ENCODE data around the gene SMURF1. TPM values are rescaled to one million over a fixed set of nuclear protein-coding genes. Genes with fewer than 3 reads are reported as not detected.
"Not testable (repeated sequence)": the region's sequence is repeated elsewhere in the genome, so short reads cannot be mapped to it uniquely, and the experiment has no call there.

SMURF1 gene
- polyA plus RNA-seq, 4 donors, result 6.3 to 14.8 (median 8.5) TPM

DNA sequence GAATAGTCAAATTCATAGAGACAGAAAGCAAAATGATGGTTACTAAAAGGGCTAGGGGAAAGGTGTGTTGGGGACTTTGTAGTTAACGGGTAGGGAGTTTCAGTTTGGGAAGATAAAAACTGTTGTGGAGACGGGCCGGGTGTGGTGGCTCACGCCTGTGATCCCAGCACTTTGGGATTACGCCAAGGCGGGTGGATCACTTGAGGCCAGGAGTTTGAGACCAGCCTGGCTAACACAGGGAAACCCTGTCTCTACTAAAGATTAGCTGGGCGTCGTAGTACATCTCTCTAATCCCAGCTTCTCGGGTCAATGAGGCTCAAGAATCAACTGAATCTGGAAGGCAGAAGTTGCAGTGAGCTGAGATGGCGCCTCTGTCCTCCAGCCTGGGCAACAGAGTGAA lies 33.3 kb upstream of the SMURF1 start:
- WGBS, 3 donors, result 40 to 72% (median 66%) methylated on average over 10 of the region's 10 CpGs
- no peak overlapping the region for H3K4me3 ChIP-seq (ENCODE audit: low read depth in 1 of 3, low read length in 3 of 3)
- no peaks in the 10 kb centered on the region for H3K27me3 ChIP-seq (ENCODE audit: control insufficient read depth in 3 of 3, insufficient read depth in 3 of 3, low read length in 3 of 3)
- DNase-seq (no peak), FAIRE-seq (no peak)
- H3K27ac ChIP-seq (ENCODE audit: low read depth in 1 of 3, low read length in 2 of 3), result no peak overlapping the region
- H3K4me1 ChIP-seq (ENCODE audit: control insufficient read depth in 3 of 3, insufficient read depth in 2 of 3, low read depth in 1 of 3, low read length in 2 of 3), result no peaks in the 10 kb centered on the region
- no peaks in the 10 kb centered on the region for H3K9me3 ChIP-seq (ENCODE audit: control insufficient read depth in 2 of 2, insufficient read depth in 1 of 2, low read depth in 1 of 2, low read length in 1 of 2)
- H3K36me3 ChIP-seq (ENCODE audit: control insufficient read depth in 3 of 3, insufficient read depth in 2 of 3, low read depth in 1 of 3, low read length in 3 of 3), result no peaks in the 10 kb centered on the region

DNA sequence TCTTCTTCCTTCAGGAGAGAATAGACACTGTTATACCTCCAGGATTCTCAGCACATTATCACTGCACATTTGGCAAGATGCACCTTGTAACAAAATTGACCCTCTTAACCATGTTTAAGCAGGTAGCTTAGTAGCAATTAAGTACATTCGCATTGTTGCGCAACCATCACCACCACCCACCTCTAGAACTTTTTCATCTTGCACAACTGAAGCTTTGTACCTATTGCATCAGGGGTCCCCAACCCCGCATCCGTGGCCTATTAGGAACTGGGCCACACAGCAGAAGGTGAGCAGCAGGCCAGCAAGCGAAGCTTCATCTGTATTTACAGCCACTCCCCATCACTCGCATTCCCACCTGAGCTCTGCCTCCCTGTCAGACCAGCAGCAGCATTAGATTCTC lies 29.9 kb upstream of the SMURF1 start:
- DNase-seq, result peak in 1 of 2 donors; percentile 62
- H3K9me3 ChIP-seq (ENCODE audit: control insufficient read depth in 2 of 2, insufficient read depth in 1 of 2, low read depth in 1 of 2, low read length in 1 of 2), result peaks cover 0 to 3% of the 10 kb centered on the region in 2 donors
- no peaks in the 10 kb centered on the region for H3K36me3 ChIP-seq (ENCODE audit: control insufficient read depth in 3 of 3, insufficient read depth in 2 of 3, low read depth in 1 of 3, low read length in 3 of 3)
- no peak overlapping the region for H3K4me3 ChIP-seq (ENCODE audit: low read depth in 1 of 3, low read length in 3 of 3)
- H3K4me1 ChIP-seq (ENCODE audit: control insufficient read depth in 3 of 3, insufficient read depth in 2 of 3, low read depth in 1 of 3, low read length in 2 of 3), result peaks cover 0 to 3% (median 0%) of the 10 kb centered on the region in 3 donors
- no peak for FAIRE-seq
- H3K27ac ChIP-seq (ENCODE audit: low read depth in 1 of 3, low read length in 2 of 3), result no peak overlapping the region
- H3K27me3 ChIP-seq (ENCODE audit: control insufficient read depth in 3 of 3, insufficient read depth in 3 of 3, low read length in 3 of 3), result no peaks in the 10 kb centered on the region
- WGBS, 3 donors, result 60 to 72% (median 61%) methylated on average over 6 of the region's 6 CpGs

DNA sequence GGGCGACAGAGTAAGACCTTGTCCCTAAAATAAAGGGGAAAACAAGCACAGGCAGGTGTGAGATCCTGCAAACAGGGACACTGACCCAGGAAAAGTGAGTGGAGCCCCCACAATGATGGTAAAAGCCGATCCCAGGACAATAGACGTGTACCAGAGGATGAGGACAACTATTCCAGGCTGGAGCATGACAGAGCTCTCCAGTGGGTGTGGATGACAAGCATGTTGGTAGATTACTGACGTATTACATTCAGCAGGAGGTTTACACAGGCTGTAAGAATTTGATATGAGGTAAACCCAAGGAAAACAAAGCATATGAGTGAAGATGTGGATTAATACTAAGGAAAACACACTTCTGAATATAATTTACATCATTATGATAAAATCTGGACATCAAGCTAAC lies 27.8 kb upstream of the SMURF1 start:
- WGBS, 3 donors, result 65 to 73% (median 69%) methylated on average over 4 of the region's 4 CpGs

DNA sequence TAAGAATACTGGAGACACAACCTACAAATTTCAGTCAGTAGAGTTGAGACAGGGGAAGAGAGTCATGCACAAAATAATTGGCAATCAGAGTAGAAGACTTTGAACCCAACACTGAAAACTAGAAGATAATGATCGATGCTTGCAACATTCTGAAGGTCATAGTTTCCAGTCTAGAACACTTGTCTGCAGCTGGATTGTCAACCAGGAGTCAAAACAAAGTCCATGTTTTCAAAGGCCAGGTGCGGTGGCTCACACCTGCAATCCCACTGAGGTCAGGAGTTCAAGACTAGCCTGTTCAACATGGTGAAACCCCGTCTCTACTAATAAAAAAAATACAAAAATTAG lies 26.8 kb upstream of the SMURF1 start:
- FAIRE-seq, result no peak
- no peaks in the 10 kb centered on the region for H3K36me3 ChIP-seq (ENCODE audit: control insufficient read depth in 3 of 3, insufficient read depth in 2 of 3, low read depth in 1 of 3, low read length in 3 of 3)
- H3K27me3 ChIP-seq (ENCODE audit: control insufficient read depth in 3 of 3, insufficient read depth in 3 of 3, low read length in 3 of 3), result no peaks in the 10 kb centered on the region
- H3K4me1 ChIP-seq (ENCODE audit: control insufficient read depth in 3 of 3, insufficient read depth in 2 of 3, low read depth in 1 of 3, low read length in 2 of 3), result peaks cover 0 to 3% (median 0%) of the 10 kb centered on the region in 3 donors
- WGBS, 3 donors, result 24 to 66% (median 38%) methylated on average over 3 of the region's 3 CpGs
- DNase-seq, result peak; percentile 84 to 93
- no peak overlapping the region for H3K4me3 ChIP-seq (ENCODE audit: low read depth in 1 of 3, low read length in 3 of 3)
- H3K9me3 ChIP-seq (ENCODE audit: control insufficient read depth in 2 of 2, insufficient read depth in 1 of 2, low read depth in 1 of 2, low read length in 1 of 2), result peaks cover 0 to 10% of the 10 kb centered on the region in 2 donors
- no peak overlapping the region for H3K27ac ChIP-seq (ENCODE audit: low read depth in 1 of 3, low read length in 2 of 3)

More for the DNA sequence above, 27.8 kb upstream of the SMURF1 start:
- H3K4me1 ChIP-seq (ENCODE audit: control insufficient read depth in 3 of 3, insufficient read depth in 2 of 3, low read depth in 1 of 3, low read length in 2 of 3), result peaks cover 0 to 3% (median 0%) of the 10 kb centered on the region in 3 donors
- no peak overlapping the region for H3K27ac ChIP-seq (ENCODE audit: low read depth in 1 of 3, low read length in 2 of 3)
- H3K36me3 ChIP-seq (ENCODE audit: control insufficient read depth in 3 of 3, insufficient read depth in 2 of 3, low read depth in 1 of 3, low read length in 3 of 3), result no peaks in the 10 kb centered on the region
- FAIRE-seq, result no peak
- H3K9me3 ChIP-seq (ENCODE audit: control insufficient read depth in 2 of 2, insufficient read depth in 1 of 2, low read depth in 1 of 2, low read length in 1 of 2), result peaks cover 0 to 10% of the 10 kb centered on the region in 2 donors
- no peaks in the 10 kb centered on the region for H3K27me3 ChIP-seq (ENCODE audit: control insufficient read depth in 3 of 3, insufficient read depth in 3 of 3, low read length in 3 of 3)
- no peak overlapping the region for H3K4me3 ChIP-seq (ENCODE audit: low read depth in 1 of 3, low read length in 3 of 3)
- no peak for DNase-seq

DNA sequence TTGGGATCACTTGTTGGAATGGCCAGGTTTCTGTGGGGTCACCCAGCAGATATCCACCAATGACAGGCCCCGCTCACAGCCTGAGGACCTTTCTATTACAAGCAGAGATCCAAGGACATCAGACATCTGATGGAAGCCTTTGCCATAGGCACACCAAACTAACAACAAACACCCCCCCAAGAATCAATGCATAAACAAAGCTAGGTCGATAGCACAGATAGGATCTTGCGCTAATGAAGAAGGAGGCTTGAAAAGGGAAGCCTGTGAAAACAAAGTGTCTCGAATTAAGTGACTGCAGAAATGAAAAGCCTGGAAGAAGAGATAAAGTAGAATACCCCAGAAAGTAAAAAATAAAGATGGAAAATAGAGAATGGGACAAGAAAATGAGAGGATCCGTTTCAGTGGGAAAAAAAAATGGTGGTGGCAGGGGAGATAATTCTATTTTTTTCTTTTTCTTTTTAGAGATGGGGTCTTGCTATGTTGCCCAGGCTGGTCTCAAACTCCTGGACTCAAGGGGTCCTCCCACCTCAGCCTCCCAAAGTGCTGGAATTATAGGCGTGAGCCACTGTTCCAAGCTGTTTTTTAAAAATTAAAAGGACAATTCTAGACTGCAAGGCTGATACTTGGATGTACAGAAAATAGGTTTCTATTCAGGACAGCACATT lies 26.3 kb upstream of the SMURF1 start:
- Histone ChIP-seq H3K4me1 (ENCODE audit: control insufficient read depth in 3 of 3, insufficient read depth in 2 of 3, low read depth in 1 of 3, low read length in 2 of 3) (peaks cover 0 to 3% (median 0%) of the 10 kb centered on the region in 3 donors), H3K9me3 (ENCODE audit: control insufficient read depth in 2 of 2, insufficient read depth in 1 of 2, low read depth in 1 of 2, low read length in 1 of 2) (peaks cover 0 to 10% of the 10 kb centered on the region in 2 donors), H3K36me3 (ENCODE audit: control insufficient read depth in 3 of 3, insufficient read depth in 2 of 3, low read depth in 1 of 3, low read length in 3 of 3) (no peaks in the 10 kb centered on the region), H3K27ac (ENCODE audit: low read depth in 1 of 3, low read length in 2 of 3) (peak overlapping the region in 1 of 3 donors; percentile 16), H3K27me3 (ENCODE audit: control insufficient read depth in 3 of 3, insufficient read depth in 3 of 3, low read length in 3 of 3) (no peaks in the 10 kb centered on the region), H3K4me3 (ENCODE audit: low read depth in 1 of 3, low read length in 3 of 3) (no peak overlapping the region)
- DNase-seq (peak in 1 of 2 donors; percentile 11), FAIRE-seq (no peak)
- WGBS, 3 donors, result 67 to 79% (median 74%) methylated on average over 6 of the region's 6 CpGs

DNA sequence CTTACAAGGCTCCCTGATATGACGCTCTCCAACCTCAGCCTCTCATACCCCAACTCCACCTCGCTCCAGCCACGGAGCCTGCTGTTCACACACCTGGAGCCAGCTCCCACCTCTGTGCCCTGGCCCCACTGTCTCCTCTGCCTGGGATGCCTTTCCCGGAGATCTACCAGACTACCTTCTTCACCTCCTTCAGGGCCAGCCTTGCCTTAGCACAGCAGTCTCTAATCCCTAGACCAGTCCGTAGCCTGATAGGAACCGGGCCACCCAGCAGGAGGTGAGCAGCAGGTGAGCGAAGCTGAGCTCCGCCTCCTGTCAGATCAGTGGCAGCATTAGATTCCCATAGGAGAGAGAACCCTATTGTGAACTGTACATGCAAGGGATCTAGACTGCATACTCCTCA lies 23.2 kb upstream of the SMURF1 start:
- DNase-seq, result peak in 1 of 2 donors; percentile 10
- WGBS, 3 donors, result 59 to 69% (median 59%) methylated on average over 8 of the region's 8 CpGs
- no peak for FAIRE-seq

DNA sequence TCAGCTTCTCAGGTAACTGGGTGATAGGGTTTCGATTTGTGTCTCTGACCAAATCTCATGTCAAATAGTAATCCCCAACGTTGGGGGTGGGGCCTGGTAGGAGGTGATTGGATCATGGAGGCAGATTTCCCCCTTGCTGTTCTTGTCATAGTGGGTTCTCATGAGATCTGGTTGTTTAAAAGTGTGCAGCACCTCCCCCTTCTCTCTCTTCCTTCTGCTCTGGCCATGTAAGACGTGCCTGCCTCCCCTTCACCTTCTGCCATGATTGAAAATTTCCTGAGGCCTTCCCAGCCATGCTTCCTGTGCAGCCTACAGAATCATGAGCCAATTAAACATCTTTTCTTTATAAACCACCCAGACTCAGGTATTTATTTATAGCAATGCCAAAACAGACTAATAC lies 21.9 kb upstream of the SMURF1 start:
- no peak for FAIRE-seq

More for the DNA sequence above, 23.2 kb upstream of the SMURF1 start:
- no peak overlapping the region for H3K4me3 ChIP-seq (ENCODE audit: low read depth in 1 of 3, low read length in 3 of 3)
- peaks cover 0 to 3% (median 0%) of the 10 kb centered on the region in 3 donors for H3K4me1 ChIP-seq (ENCODE audit: control insufficient read depth in 3 of 3, insufficient read depth in 2 of 3, low read depth in 1 of 3, low read length in 2 of 3)
- H3K27ac ChIP-seq (ENCODE audit: low read depth in 1 of 3, low read length in 2 of 3), result no peak overlapping the region
- H3K27me3 ChIP-seq (ENCODE audit: control insufficient read depth in 3 of 3, insufficient read depth in 3 of 3, low read length in 3 of 3), result no peaks in the 10 kb centered on the region
- peaks cover 0 to 10% of the 10 kb centered on the region in 2 donors for H3K9me3 ChIP-seq (ENCODE audit: control insufficient read depth in 2 of 2, insufficient read depth in 1 of 2, low read depth in 1 of 2, low read length in 1 of 2)
- no peaks in the 10 kb centered on the region for H3K36me3 ChIP-seq (ENCODE audit: control insufficient read depth in 3 of 3, insufficient read depth in 2 of 3, low read depth in 1 of 3, low read length in 3 of 3)

DNA sequence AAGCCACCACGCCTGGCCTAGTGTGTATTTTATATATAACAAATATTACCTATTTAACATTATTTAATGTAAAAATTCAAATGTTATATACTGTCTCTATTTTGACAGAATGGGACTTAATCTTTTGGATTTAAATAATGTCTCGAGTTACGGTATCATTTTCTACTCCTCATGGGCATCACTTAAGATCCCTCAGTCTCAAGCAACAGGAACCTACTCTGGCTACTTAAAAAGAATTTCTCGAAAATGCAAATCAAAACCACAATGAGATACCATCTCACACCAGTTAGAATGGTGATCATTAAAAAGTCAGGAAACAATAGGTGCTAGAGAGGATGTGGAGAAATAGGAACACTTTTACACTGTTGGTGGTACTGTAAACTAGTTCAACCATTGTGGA lies 19.8 kb upstream of the SMURF1 start:
- FAIRE-seq; H3K4me1 ChIP-seq (ENCODE audit: control insufficient read depth in 3 of 3, insufficient read depth in 2 of 3, low read depth in 1 of 3, low read length in 2 of 3); H3K27me3 ChIP-seq (ENCODE audit: control insufficient read depth in 3 of 3, insufficient read depth in 3 of 3, low read length in 3 of 3); DNase-seq; H3K36me3 ChIP-seq (ENCODE audit: control insufficient read depth in 3 of 3, insufficient read depth in 2 of 3, low read depth in 1 of 3, low read length in 3 of 3); H3K4me3 ChIP-seq (ENCODE audit: low read depth in 1 of 3, low read length in 3 of 3); H3K9me3 ChIP-seq (ENCODE audit: control insufficient read depth in 2 of 2, insufficient read depth in 1 of 2, low read depth in 1 of 2, low read length in 1 of 2); H3K27ac ChIP-seq (ENCODE audit: low read depth in 1 of 3, low read length in 2 of 3): not testable (repeated sequence)
- WGBS, 3 donors, result 74 to 92% (median 86%) methylated on average over 4 of the region's 4 CpGs

More for the DNA sequence above, 21.9 kb upstream of the SMURF1 start:
- no peaks in the 10 kb centered on the region for H3K4me1 ChIP-seq (ENCODE audit: control insufficient read depth in 3 of 3, insufficient read depth in 2 of 3, low read depth in 1 of 3, low read length in 2 of 3)
- H3K4me3 ChIP-seq (ENCODE audit: low read depth in 1 of 3, low read length in 3 of 3), result no peak overlapping the region
- H3K27me3 ChIP-seq (ENCODE audit: control insufficient read depth in 3 of 3, insufficient read depth in 3 of 3, low read length in 3 of 3), result no peaks in the 10 kb centered on the region
- no peak overlapping the region for H3K27ac ChIP-seq (ENCODE audit: low read depth in 1 of 3, low read length in 2 of 3)
- DNase-seq, result no peak
- peaks cover 0 to 10% of the 10 kb centered on the region in 2 donors for H3K9me3 ChIP-seq (ENCODE audit: control insufficient read depth in 2 of 2, insufficient read depth in 1 of 2, low read depth in 1 of 2, low read length in 1 of 2)
- H3K36me3 ChIP-seq (ENCODE audit: control insufficient read depth in 3 of 3, insufficient read depth in 2 of 3, low read depth in 1 of 3, low read length in 3 of 3), result no peaks in the 10 kb centered on the region
- WGBS, 3 donors, result 79 to 83% (median 82%) methylated on average over 3 of the region's 3 CpGs

DNA sequence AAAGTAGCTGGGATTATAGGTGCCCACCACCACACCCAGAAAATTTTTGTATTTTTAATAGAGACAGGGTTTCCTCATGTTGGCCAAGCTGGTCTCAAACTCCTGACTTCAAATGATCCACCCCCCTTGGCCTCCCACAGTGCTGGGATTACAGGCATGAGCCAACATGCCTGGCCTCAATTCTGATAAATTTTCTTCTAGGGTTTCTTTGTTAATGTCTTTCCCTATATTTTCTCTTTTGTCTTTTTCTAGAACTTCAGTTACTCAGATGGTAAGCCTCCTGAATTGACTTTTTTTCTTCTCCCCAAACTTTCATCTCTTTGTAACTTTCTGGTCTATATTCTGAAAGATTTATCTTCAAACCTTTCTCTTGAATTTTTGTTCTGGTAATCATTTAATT lies 12.7 kb upstream of the SMURF1 start:
- DNase-seq, result no peak
- FAIRE-seq, result no peak
- Histone ChIP-seq H3K9me3 (ENCODE audit: control insufficient read depth in 2 of 2, insufficient read depth in 1 of 2, low read depth in 1 of 2, low read length in 1 of 2) (no peaks in the 10 kb centered on the region), H3K27me3 (ENCODE audit: control insufficient read depth in 3 of 3, insufficient read depth in 3 of 3, low read length in 3 of 3) (no peaks in the 10 kb centered on the region), H3K4me1 (ENCODE audit: control insufficient read depth in 3 of 3, insufficient read depth in 2 of 3, low read depth in 1 of 3, low read length in 2 of 3) (no peaks in the 10 kb centered on the region), H3K27ac (ENCODE audit: low read depth in 1 of 3, low read length in 2 of 3) (no peak overlapping the region), H3K4me3 (ENCODE audit: low read depth in 1 of 3, low read length in 3 of 3) (no peak overlapping the region), H3K36me3 (ENCODE audit: control insufficient read depth in 3 of 3, insufficient read depth in 2 of 3, low read depth in 1 of 3, low read length in 3 of 3) (no peaks in the 10 kb centered on the region)
